ENCODE measurements around the gene TMC3. TPM values are rescaled to one million over a fixed set of nuclear protein-coding genes. Genes with fewer than 3 reads are reported as not detected.

The TMC3 gene
- total and polyA plus RNA-seq, 10 of the 15 experiments (the other 5 are each of a cell fraction or from before 2014, with no cell fraction given) = 0.03 to 0.04 (median 0.04) TPM; not detected in 7

- no peak for TF ChIP-seq ASH2L (IDR thresholded peaks at IDR 0.05; ENCODE audit: borderline replicate concordance, low read depth)
- TF ChIP-seq BACH1 (IDR thresholded peaks at IDR 0.05; ENCODE audit: borderline replicate concordance) = no peak
- TF ChIP-seq CEBPZ (IDR thresholded peaks at IDR 0.05; ENCODE audit: low read depth, low read length) = no peak
- no peak for TF ChIP-seq NFYA (IDR thresholded peaks at IDR 0.05; ENCODE audit: borderline replicate concordance, low read depth, low read length)
Observed at GRCh38 chr15:81346611-81347010, 27.4 kb downstream of the TMC3 start (continued).

- in situ Hi-C loops (cut with MboI) (no loop called here), intact Hi-C loops (cut with micrococcal nuclease; ENCODE audit: unreplicated experiment) (no loop called here)
- Histone ChIP-seq H3K4me1 (ENCODE audit: control insufficient read depth, insufficient read depth, low read length) (no peaks in the 10 kb centered on the region), H3K4me2 (ENCODE audit: control insufficient read depth, insufficient read depth) (no peak overlapping the region), H3K9me3 (replicated peaks; ENCODE audit: control insufficient read depth, insufficient read depth, low read length) (no peaks in the 10 kb centered on the region), H3K27me3 (replicated peaks in 1 of 2; ENCODE audit: control insufficient read depth in 2 of 2, insufficient read depth in 2 of 2, low read length in 1 of 2) (no peaks in the 10 kb centered on the region), H3K36me3 (ENCODE audit: control insufficient read depth in 2 of 2, insufficient read depth in 2 of 2, low read length in 1 of 2) (no peaks in the 10 kb centered on the region), H2AFZ (ENCODE audit: control insufficient read depth, low read depth, low read length) (no peak overlapping the region), H3K9ac (ENCODE audit: control insufficient read depth, insufficient read depth, low read length) (no peak overlapping the region), H3K27ac (ENCODE audit: control insufficient read depth, insufficient read depth) (no peak overlapping the region), H4K20me1 (ENCODE audit: control insufficient read depth, insufficient read depth) (no peaks in the 10 kb centered on the region), H3K79me2 (ENCODE audit: control insufficient read depth, insufficient read depth, low read length) (no peaks in the 10 kb centered on the region), H3K4me3 (no peak overlapping the region)
- TF ChIP-seq STAT1 (conservative IDR thresholded peaks at IDR 0.05) (no peak), IKZF1 (conservative IDR thresholded peaks at IDR 0.05) (no peak), SMC3 (IDR thresholded peaks at IDR 0.05; ENCODE audit: borderline replicate concordance, low read length) (no peak)
- WGBS (ENCODE audit: insufficient coverage, insufficient replicate concordance, low lambda C conversion rate, missing lambda C conversion rate) = 31% methylated on average over 3 of the region's 4 CpGs
- FAIRE-seq = no peak
- ChIA-PET POLR2A (interaction anchor here (0.5 kb wide), 1 partner anchor 223 kb away, joined by 3 read pairs; no protein-coding TSS in a partner anchor), RAD21 (ENCODE audit: unreplicated experiment) (no interaction called here), SMC1A (ENCODE audit: uncharacterized antibody, unreplicated experiment) (interaction anchor here (1.2 to 1.5 kb wide), 2 partner anchors 68 to 77 kb away, joined by 4 to 5 read pairs; no protein-coding TSS in a partner anchor), CTCF (interaction anchor here (1.2 kb wide), 1 partner anchor 77 kb away, joined by 5 read pairs; no protein-coding TSS in a partner anchor)
- BruUV-seq (replicated peaks) = no TSS peak
- ATAC-seq = no peak
- no peak for DNase-seq (ENCODE audit: low read depth, low spot score)
Observed at GRCh38 chr15:81343371-81343770, 30.6 kb downstream of the TMC3 start.
